AG09309 (cell line): ENCODE data around the gene ZNF428.
A peak's percentile ranks its signal among the peaks of the same experiment; 100 is the strongest.
"Not testable (repeated sequence)": the region's sequence is repeated elsewhere in the genome, so short reads cannot be mapped to it uniquely, and the experiment has no call there.

Experiments used
- DNase-seq: peaks from one replicate; pipeline ENCODE4 v3.0.0-alpha.2; 2010; ENCODE audit warnings: low read depth
- H3K4me3 ChIP-seq: 2 replicates; pipeline ENCODE4 v1.5.1; 2011; ENCODE audit warnings: mild to moderate bottlenecking, low read depth, low read length, moderate library complexity; ENCODE audit not compliant: control insufficient read depth
- CTCF ChIP-seq: IDR thresholded peaks from 2 replicates; pipeline ENCODE4 v1.5.1; 2011; ENCODE audit warnings: mild to moderate bottlenecking, low read depth, low read length, inconsistent platforms; ENCODE audit not compliant: insufficient read depth, control insufficient read depth; ENCODE audit errors: missing control alignments

ZNF428 gene

GRCh38 chr19:43641333-43641732 lies 21.9 kb upstream of the ZNF428 start:
- H3K4me3 ChIP-seq, result no peak overlapping the region
- no peak for TF ChIP-seq CTCF
- DNase-seq, result no peak

GRCh38 chr19:43640424-43640757 lies 21.0 kb upstream of the ZNF428 start:
- TF ChIP-seq CTCF, result no peak
- H3K4me3 ChIP-seq, result peak overlapping the region; percentile 49
- no peak for DNase-seq

GRCh38 chr19:43639519-43640423 lies 20.3 kb upstream of the ZNF428 start, which contains the start of gene CADM4:
TSS of gene CADM4 (minus strand) at chr19:43639850. CDS start at chr19:43639790, 60 bp downstream.
- peak within 1 kb of the TSS; percentile 49 for H3K4me3 ChIP-seq
- TF ChIP-seq CTCF, result no peak
- no peak for DNase-seq

- no peak overlapping the region for H3K4me3 ChIP-seq
- no peak for TF ChIP-seq CTCF
- no peak for DNase-seq
These were observed 19.6 kb upstream of the ZNF428 start for GRCh38 chr19:43638995-43639518.

- no peak for TF ChIP-seq CTCF
- DNase-seq, result no peak
- no peak overlapping the region for H3K4me3 ChIP-seq
These were observed 19.0 kb upstream of the ZNF428 start for GRCh38 chr19:43638214-43638994.

GRCh38 chr19:43636121-43636683 lies 16.8 kb upstream of the ZNF428 start:
- no peak overlapping the region for H3K4me3 ChIP-seq
- DNase-seq, result no peak
- no peak for TF ChIP-seq CTCF

- DNase-seq, H3K4me3 ChIP-seq: not testable (repeated sequence)
These were observed 16.1 kb upstream of the ZNF428 start for GRCh38 chr19:43635561-43635940.
